Fibroblast of pulmonary artery (primary cell): ENCODE measurements around the gene SEZ6L.

Source experiments
- DNase-seq: peaks from one replicate; pipeline ENCODE4 v3.0.0-alpha.2; 2010; ENCODE audit warnings: low read depth
- H3K4me3 ChIP-seq: replicated peaks from 2 replicates; pipeline ENCODE4 v1.5.1; 2011; ENCODE audit warnings: low read depth, mild to moderate bottlenecking, control low read depth, low read length, moderate library complexity
- CTCF ChIP-seq: IDR thresholded peaks from 2 replicates; pipeline ENCODE4 v1.5.1; 2011; ENCODE audit warnings: mild to moderate bottlenecking, control low read depth, low read length, inconsistent platforms; ENCODE audit errors: missing control alignments

SEZ6L gene

DNA sequence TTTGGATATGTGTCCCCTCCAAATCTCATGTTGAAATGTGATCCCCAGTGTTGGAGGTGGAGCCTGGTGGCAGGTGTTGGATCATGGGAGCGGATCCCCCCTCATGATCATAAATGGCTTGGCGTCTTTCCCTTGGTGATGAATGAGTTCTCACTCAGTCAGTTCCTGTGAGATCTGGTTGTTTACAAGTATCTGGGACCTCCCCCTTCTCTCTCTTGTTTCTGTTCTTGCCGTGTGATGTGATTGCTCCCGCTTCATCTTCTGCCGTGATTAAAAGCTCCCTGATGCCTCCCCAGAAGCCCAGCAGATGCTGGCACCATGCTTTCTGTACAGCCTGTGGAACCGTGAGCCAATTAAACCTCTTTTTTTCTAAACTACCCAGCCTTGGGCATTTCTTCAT lies 102.2 kb downstream of the SEZ6L start:
- TF ChIP-seq CTCF: no peak
- no peak overlapping the region for H3K4me3 ChIP-seq
- no peak for DNase-seq

GRCh38 chr22:26273011-26273675 lies 103.9 kb downstream of the SEZ6L start:
- no peak for DNase-seq
- no peak for TF ChIP-seq CTCF
- no peak overlapping the region for H3K4me3 ChIP-seq

- DNase-seq: no peak
- no peak for TF ChIP-seq CTCF
- no peak overlapping the region for H3K4me3 ChIP-seq
Measured at GRCh38 chr22:26276529-26277160, 107.4 kb downstream of the SEZ6L start.

GRCh38 chr22:26281941-26282340 lies 112.7 kb downstream of the SEZ6L start:
- TF ChIP-seq CTCF: no peak
- no peak for DNase-seq
- H3K4me3 ChIP-seq: no peak overlapping the region

GRCh38 chr22:26283330-26283729 lies 114.1 kb downstream of the SEZ6L start:
- DNase-seq: no peak
- H3K4me3 ChIP-seq: no peak overlapping the region
- TF ChIP-seq CTCF: no peak

GRCh38 chr22:26285632-26286031 lies 116.4 kb downstream of the SEZ6L start:
- no peak overlapping the region for H3K4me3 ChIP-seq
- DNase-seq: no peak
- TF ChIP-seq CTCF: no peak
